HG03175 (cell line): ENCODE results near the gene TUBGCP5.
"Not testable (repeated sequence)": the region's sequence is repeated elsewhere in the genome, so short reads cannot be mapped to it uniquely, and the experiment has no call there.

Source experiments
- ATAC-seq: cut with Tn5 transposase; IDR thresholded peaks from one replicate; pipeline ENCODE4 v1.9.1; 2021; ENCODE audit warnings: mild to moderate bottlenecking, moderate library complexity; ENCODE audit not compliant: unreplicated experiment

TUBGCP5 gene

GRCh38 chr15:23039143-23039916 lies at the start of gene TUBGCP5:
Gene TUBGCP5, minus strand, starts transcription at chr15:23039569. Its CDS starts 26 bp downstream, at chr15:23039543.
- peak; percentile 90 for ATAC-seq

DNA sequence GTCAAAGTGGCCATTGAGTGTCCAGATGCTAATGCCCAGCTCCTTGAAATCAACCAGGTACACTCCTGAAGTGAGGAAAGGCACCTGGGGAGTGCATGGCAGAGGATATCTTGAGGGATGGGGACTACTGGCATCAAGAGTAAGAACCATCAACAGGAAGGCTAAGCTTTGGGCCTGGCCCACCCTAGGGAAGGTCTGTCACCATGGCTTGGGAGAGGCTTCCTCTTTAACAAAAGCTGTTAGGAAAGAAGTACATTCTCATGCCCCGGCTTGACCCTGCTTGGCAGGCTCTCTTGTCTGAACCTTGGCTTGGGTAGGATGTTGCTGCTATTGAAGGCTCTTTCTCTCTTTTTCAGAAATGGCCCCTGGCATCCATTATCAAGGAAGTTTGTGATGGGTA lies 43.7 kb upstream of the TUBGCP5 start:
- no peak for ATAC-seq

- not testable (repeated sequence) for ATAC-seq
Observed at GRCh38 chr15:23081996-23082737, 42.8 kb upstream of the TUBGCP5 start.

- no peak for ATAC-seq
Observed at GRCh38 chr15:23081271-23081670, 41.9 kb upstream of the TUBGCP5 start.

GRCh38 chr15:23079766-23080165 lies 40.4 kb upstream of the TUBGCP5 start:
- ATAC-seq: no peak

GRCh38 chr15:23075927-23076326 lies 36.6 kb upstream of the TUBGCP5 start:
- no peak for ATAC-seq

DNA sequence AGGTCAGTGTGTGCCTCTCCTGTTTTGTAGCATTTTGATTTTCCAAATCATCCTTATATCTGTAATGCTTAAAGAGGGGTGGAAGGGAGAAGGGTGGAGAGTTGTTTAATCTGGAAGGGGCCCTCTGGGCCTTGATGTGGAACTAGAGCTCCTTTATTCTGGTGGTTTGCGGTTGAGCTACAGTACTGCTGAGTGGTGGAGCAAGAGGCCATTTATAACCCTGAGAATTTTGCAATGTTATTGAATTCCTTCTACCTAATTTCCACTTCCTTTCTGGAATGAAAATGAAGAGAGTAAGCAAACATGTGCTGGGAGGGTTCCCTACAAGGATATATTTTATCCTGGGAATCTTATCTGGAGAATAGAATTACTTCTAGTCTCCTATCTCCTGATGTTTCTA lies 35.3 kb upstream of the TUBGCP5 start:
- ATAC-seq: no peak

DNA sequence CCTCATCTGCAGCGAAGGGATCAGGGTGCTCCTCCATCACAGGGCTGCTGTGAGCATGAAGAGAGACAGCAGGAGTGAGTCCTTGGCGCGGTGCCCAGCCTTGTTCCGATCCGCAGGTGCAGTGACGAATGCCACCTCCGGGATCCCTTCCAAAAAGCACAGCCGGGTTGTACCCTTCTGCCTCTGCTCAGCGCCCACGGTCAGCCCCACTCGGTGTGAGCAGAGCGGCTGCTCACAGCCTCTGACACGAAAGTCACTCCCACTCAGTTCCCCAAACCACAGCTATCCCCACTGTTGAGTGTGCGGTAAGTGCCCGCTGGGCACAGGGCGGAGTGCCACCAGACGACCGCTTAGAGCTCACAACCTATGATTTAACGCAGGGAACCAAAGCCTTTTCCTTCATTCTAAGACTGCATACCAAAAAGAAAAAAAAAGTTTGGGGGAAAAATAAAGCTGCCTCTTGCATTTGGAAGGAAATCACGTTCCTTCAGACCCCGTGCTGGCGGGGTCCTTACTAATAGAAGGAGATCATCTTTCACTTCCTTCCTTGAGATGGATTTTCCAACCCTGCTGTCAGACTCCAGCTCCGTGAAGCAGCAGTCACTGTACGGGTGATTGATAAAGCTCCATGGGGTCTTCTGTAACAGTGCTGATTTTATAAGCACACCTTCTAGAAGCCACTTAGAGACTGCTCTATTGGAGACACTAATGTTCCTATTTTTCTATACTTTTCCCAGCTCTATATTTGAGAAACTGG lies 34.7 kb upstream of the TUBGCP5 start:
- ATAC-seq: no peak

DNA sequence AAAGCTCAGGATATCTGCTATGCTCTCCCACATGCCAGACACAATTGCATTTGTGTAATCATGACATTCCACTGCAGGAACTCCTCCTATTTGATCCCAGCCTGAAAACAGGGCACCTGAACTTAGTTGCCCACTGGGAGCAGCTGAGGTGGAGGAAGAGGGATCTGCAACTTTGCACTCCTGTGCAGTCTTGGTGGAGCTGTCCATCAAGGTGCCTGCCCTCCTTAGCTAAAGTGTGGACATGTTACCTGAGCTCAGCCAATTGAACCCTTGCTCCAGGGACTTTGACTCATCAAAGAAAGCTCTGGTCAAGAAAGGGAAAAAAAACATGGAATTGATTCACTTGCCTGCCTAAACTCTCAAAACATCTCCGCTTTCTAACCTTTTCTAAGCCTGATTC lies 33.3 kb upstream of the TUBGCP5 start:
- ATAC-seq: no peak

- ATAC-seq: no peak
Observed at GRCh38 chr15:23069496-23070166, 30.3 kb upstream of the TUBGCP5 start.

DNA sequence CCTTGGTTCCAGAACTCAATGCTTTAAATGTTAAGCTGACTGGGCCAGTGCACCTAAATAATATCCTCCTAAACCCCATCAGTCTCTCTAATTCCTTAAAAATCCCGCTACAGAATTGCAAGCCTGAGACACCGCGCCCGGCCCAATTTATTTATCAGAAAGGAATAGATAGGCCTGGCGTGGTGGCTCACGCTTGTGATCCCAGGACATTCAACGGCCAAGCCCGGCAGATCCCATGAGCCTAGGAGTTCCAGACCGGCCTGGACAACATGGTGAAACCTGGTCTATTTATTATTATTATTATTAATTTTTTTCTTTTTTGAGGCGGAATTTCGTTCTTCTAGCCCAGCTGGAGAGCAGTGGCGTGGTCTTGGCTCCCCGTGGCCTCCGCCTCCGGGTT lies 28.0 kb upstream of the TUBGCP5 start:
- ATAC-seq: no peak

DNA sequence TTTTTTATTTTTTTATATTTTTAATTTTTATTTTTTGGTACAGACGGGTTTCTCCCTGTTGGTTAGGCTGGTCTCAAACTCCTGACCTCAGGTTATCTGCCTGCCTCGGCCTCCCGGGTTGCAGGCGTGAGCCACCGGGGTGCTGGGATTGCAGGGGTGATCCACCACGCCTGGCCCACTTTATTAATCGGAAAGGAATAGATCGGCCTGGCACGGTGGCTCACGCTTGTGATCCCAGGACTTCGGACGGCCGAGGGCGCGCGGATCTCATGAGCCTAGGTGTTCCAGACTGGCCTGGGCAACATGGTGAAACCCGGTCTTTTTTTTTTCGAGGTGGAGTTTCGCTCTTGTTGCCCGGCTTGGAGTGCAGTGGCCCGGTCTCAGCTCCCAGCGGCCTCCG lies 26.5 kb upstream of the TUBGCP5 start:
- no peak for ATAC-seq

DNA sequence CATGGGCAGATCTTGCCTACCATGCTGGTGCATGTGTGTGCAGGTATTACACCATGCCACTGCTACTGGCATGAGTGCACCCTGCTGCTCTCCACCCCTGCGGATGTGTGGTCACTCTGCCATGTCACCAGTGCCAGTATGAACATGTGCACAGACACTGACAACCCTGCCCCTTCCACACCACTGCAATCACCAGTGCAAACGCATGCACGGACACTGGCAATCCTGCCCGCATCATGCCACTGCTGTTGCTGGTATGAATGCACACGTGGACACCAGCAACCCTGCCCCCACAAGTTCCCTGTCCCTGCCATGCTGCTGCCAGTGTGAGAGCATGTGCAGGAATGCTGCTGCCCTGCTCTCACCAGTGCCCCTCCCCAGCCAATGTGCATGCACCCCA lies 24.8 kb upstream of the TUBGCP5 start:
- ATAC-seq: no peak

DNA sequence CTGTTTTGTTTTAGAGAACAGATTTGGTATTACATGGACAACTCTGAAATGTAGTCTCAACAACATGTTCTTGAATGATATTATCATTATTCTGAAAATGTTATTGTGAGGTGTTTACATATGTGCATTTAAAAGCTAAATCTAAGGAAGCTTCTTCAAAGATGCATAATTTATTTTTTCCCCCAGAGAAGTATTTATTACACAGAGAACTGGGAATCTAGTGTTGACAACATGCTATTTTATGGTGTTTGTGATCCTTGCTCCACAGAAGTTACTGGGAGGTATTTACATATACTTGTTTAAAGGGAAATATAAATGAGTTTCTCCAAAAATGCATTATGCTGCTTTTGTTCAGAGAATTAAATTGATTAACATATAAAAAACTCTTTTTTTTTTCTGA lies 18.3 kb upstream of the TUBGCP5 start:
- no peak for ATAC-seq

DNA sequence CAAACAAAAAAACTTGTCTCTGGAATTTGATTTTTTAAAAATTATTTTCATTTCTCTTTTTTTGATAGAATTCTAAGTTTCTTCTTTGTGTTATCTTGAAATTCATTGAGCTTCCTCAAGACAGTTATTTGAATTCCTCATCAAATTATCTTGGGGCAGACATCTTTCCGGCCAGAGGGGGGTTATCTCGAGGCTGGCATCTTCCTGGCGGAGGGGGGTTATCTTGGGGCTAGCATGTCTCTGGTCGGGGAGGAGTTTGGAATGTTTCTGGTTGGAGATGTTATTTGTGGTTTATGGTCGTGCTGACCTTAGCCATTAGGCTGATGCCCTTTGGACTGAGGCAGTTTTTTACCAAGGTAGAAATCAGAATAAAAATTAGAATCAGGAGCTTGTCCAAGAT lies 15.9 kb upstream of the TUBGCP5 start:
- no peak for ATAC-seq

DNA sequence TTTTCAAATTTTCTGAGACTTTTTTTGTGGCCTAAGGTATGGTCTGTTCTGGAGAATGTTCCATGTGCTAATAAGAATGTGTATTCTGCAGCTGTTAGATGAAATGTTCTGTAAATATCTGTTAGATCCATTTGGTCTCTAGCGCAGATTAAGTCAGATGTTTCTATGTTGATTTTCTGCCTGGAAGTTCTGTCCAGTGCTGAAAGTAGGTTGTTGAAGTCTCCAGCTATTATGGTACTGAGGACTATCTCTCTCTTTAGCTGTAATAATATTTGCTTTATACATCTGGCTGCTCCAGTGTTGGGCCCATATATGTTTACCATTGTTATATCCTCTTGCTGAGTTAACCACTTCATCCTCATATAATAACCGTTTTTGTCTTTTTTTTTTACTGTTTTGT lies 13.2 kb upstream of the TUBGCP5 start:
- no peak for ATAC-seq

DNA sequence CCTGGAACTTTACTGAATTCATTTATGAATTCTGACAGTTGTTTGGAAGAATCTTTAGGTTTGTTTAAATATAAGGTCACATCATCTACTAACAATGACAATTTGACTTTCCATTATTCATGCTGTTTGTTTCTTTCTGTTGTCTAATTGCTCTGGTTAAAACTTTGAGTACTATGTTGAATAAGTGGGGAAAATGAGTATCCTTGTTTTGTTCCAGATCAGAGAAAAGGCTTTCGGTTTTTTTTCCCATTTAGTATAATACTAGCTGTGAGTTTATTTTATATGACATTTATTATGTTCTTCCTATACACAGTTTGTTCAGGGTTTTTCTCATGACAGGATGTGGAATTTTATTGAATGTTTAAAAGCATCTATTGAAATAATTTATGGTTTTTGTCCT lies 11.3 kb upstream of the TUBGCP5 start:
- ATAC-seq: no peak

GRCh38 chr15:23049984-23050628 lies 10.7 kb upstream of the TUBGCP5 start:
- no peak for ATAC-seq

- not testable (repeated sequence) for ATAC-seq
Observed at GRCh38 chr15:23048572-23049282, 9.4 kb upstream of the TUBGCP5 start.

DNA sequence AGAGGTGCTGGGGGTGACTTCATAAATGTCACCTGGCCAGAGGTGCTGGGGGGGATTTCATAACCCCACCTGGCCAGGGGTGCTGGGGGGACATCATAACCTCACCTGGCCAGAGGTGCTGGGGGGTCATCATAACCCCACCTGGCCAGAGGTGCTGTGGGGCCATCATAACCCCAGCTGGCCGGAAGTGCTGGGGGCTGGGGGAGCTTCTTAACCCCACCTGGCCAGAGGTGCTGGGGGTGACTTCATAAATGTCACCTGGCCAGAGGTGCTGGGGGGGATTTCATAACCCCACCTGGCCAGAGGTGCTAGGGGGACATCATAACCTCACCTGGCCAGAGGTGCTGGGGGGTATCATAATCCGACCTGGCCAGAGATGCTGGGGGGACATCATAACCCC lies 4.6 kb upstream of the TUBGCP5 start:
- ATAC-seq: not testable (repeated sequence)
